IMR-90 (cell line): Measurements from ENCODE around the gene PPP1R3E. TPM values are rescaled to one million over a fixed set of nuclear protein-coding genes. Genes with fewer than 3 reads are reported as not detected.

Experiments
- microRNA-seq, 2 experiments: library from miRNA; stranded (forward) in 1 of 2; unstranded in 1 of 2; fragments of 10-50 nt in 1 of 2; fragments of <30 nt in 1 of 2; gene quantifications in 1 of 2; microRNA quantifications in 1 of 2; one replicate each; pipeline versions ENCODE3 to v1.1.0; 2013 to 2020; ENCODE audit not compliant: insufficient read depth in 1 of 2, insufficient read length in 1 of 2, unreplicated experiment in 1 of 2
- polyA plus RNA-seq, 3 experiments: library from polyadenylated mRNA; depleted of rRNA; stranded (reverse); fragments of >200 nt; gene quantifications; 2 replicates each; pipeline ENCODE4 v1.2.3, GENCODE V29; 2012; ENCODE audit warnings: low replicate concordance in 1 of 3
- small RNA-seq, 5 experiments: library from RNA; depleted of rRNA; stranded (forward); fragments of <200 nt; gene quantifications; one replicate each; pipeline ENCODE3, GENCODE V24; 2012
- total RNA-seq: library from RNA; depleted of rRNA; stranded (reverse); fragments of >200 nt; gene quantifications from 2 replicates; pipeline ENCODE4 v1.2.3, GENCODE V29; 2012; rRNA removed

Gene PPP1R3E
- total and polyA plus RNA-seq, 2 of the 4 experiments (the other 2 are of a cell fraction), result 1.3 to 3.5 TPM

Small RNAs within 50 kb of the gene (microRNA-seq; reads per million reads assigned to microRNA genes)
- gene RNU6-1046P (ENCODE audit: insufficient read depth, insufficient read length), result not detected

Small RNAs within 50 kb of the gene (small RNA-seq; reads per million reads assigned to genes)
- gene RNU6-1046P, result 0 to 0.08 (median 0) reads per million in 5 experiments

Other genes with a start within 250 kb of the PPP1R3E start
- gene CDH24, start 245.3 kb downstream of the PPP1R3E start, total RNA-seq, result 3.6 and 3.9 TPM in 2 replicates
- gene CDH24, start 245.3 kb downstream of the PPP1R3E start, polyA plus RNA-seq (2012; rRNA removed), result 24.4 and 30.0 TPM in 2 replicates
- gene ACIN1, start 207.7 kb downstream of the PPP1R3E start, total RNA-seq, result 71.9 and 73.8 TPM in 2 replicates
- 167 and 185 TPM in 2 replicates for gene ACIN1, start 207.7 kb downstream of the PPP1R3E start, polyA plus RNA-seq (2012; rRNA removed)
- gene C14orf119, start 207.4 kb downstream of the PPP1R3E start, total RNA-seq, result 61.9 and 83.7 TPM in 2 replicates
- gene C14orf119, start 207.4 kb downstream of the PPP1R3E start, polyA plus RNA-seq (2012; rRNA removed), result 74.0 and 86.3 TPM in 2 replicates
- 0.28 and 0.36 TPM in 2 replicates for gene CIROP, start 197.9 kb downstream of the PPP1R3E start, total RNA-seq
- gene CIROP, start 197.9 kb downstream of the PPP1R3E start, polyA plus RNA-seq (2012; rRNA removed), result 0.31 and 0.37 TPM in 2 replicates
- not detected in 2 replicates for gene CEBPE, start 183.6 kb downstream of the PPP1R3E start, total RNA-seq
- gene CEBPE, start 183.6 kb downstream of the PPP1R3E start, polyA plus RNA-seq (2012; rRNA removed), result 0.05 TPM in 1 of 2 replicates, not detected in the other
- not detected in 2 replicates for gene SLC7A8, start 119.2 kb downstream of the PPP1R3E start, total RNA-seq
- 0.31 and 0.33 TPM in 2 replicates for gene SLC7A8, start 119.2 kb downstream of the PPP1R3E start, polyA plus RNA-seq (2012; rRNA removed)
- gene RNF212B, start 64.9 kb downstream of the PPP1R3E start, total RNA-seq, result not detected in 2 replicates
- not detected in 2 replicates for gene RNF212B, start 64.9 kb downstream of the PPP1R3E start, polyA plus RNA-seq (2012; rRNA removed)
- gene HOMEZ, start 16.7 kb downstream of the PPP1R3E start, total RNA-seq, result 5.8 and 7.7 TPM in 2 replicates
- 9.7 and 10.3 TPM in 2 replicates for gene HOMEZ, start 16.7 kb downstream of the PPP1R3E start, polyA plus RNA-seq (2012; rRNA removed)
- 14.5 and 16.9 TPM in 2 replicates for gene BCL2L2, start 4.0 kb upstream of the PPP1R3E start, total RNA-seq
- gene BCL2L2, start 4.0 kb upstream of the PPP1R3E start, polyA plus RNA-seq (2012; rRNA removed), result 30.6 and 40.9 TPM in 2 replicates
- gene PABPN1, start 18.6 kb upstream of the PPP1R3E start, total RNA-seq, result 74.4 and 104 TPM in 2 replicates
- 192 and 211 TPM in 2 replicates for gene PABPN1, start 18.6 kb upstream of the PPP1R3E start, polyA plus RNA-seq (2012; rRNA removed)
- gene SLC22A17, start 50.0 kb upstream of the PPP1R3E start, total RNA-seq, result 6.4 and 6.6 TPM in 2 replicates
- 35.6 and 36.0 TPM in 2 replicates for gene SLC22A17, start 50.0 kb upstream of the PPP1R3E start, polyA plus RNA-seq (2012; rRNA removed)
- gene EFS, start 62.3 kb upstream of the PPP1R3E start, total RNA-seq, result 2.2 and 2.5 TPM in 2 replicates
- 11.6 and 13.3 TPM in 2 replicates for gene EFS, start 62.3 kb upstream of the PPP1R3E start, polyA plus RNA-seq (2012; rRNA removed)
- not detected in 2 replicates for gene IL25, start 70.0 kb upstream of the PPP1R3E start, total RNA-seq
- not detected in 2 replicates for gene IL25, start 70.0 kb upstream of the PPP1R3E start, polyA plus RNA-seq (2012; rRNA removed)
- gene CMTM5, start 74.2 kb upstream of the PPP1R3E start, total RNA-seq, result not detected in 2 replicates
- gene CMTM5, start 74.2 kb upstream of the PPP1R3E start, polyA plus RNA-seq (2012; rRNA removed), result 0.07 and 0.11 TPM in 2 replicates
- not detected in 2 replicates for gene MYH6, start 105.4 kb upstream of the PPP1R3E start, total RNA-seq
- not detected in 2 replicates for gene MYH6, start 105.4 kb upstream of the PPP1R3E start, polyA plus RNA-seq (2012; rRNA removed)
- gene MYH7, start 132.8 kb upstream of the PPP1R3E start, total RNA-seq, result not detected in 2 replicates
- not detected in 2 replicates for gene MYH7, start 132.8 kb upstream of the PPP1R3E start, polyA plus RNA-seq (2012; rRNA removed)
- 49.8 and 50.0 TPM in 2 replicates for gene NGDN, start 166.8 kb upstream of the PPP1R3E start, total RNA-seq
- gene NGDN, start 166.8 kb upstream of the PPP1R3E start, polyA plus RNA-seq (2012; rRNA removed), result 43.6 and 48.1 TPM in 2 replicates
- under 0.01 and 0.18 TPM in 2 replicates for gene ZFHX2, start 248.9 kb upstream of the PPP1R3E start, total RNA-seq
- 0.53 and 0.67 TPM in 2 replicates for gene ZFHX2, start 248.9 kb upstream of the PPP1R3E start, polyA plus RNA-seq (2012; rRNA removed)